ENCODE results near the gene SEPTIN11. TPM values are rescaled to one million over a fixed set of nuclear protein-coding genes. Genes with fewer than 3 reads are reported as not detected.

SEPTIN11 gene
- total RNA-seq, 1 experiment from 2014 or later: 45.1 TPM

- Histone ChIP-seq H3K9me2 (replicated peaks; ENCODE audit: insufficient read depth, low read length) (no peaks in the 10 kb centered on the region), H3K27ac (ENCODE audit: low read length) (no peak overlapping the region), H3K4me2 (ENCODE audit: low read depth, low read length, poor library complexity, severe bottlenecking) (no peak overlapping the region), H2AFZ (ENCODE audit: low read length) (no peak overlapping the region), H4K20me1 (ENCODE audit: insufficient read depth, low read depth, low read length) (no peaks in the 10 kb centered on the region), H3K4me3 (ENCODE audit: low read length) (no peak overlapping the region), H3K27me3 (ENCODE audit: low read length) (no peaks in the 10 kb centered on the region), H3K9ac (ENCODE audit: low read length) (no peak overlapping the region), H3K4me1 (ENCODE audit: low read length) (peaks cover 4% of the 10 kb centered on the region; the same call in 1 of the 2 replicates), H3K79me2 (ENCODE audit: low read length) (peaks cover 25% of the 10 kb centered on the region), H3K36me3 (ENCODE audit: insufficient read depth, low read length) (no peaks in the 10 kb centered on the region), H3K9me3 (ENCODE audit: low read length) (no peaks in the 10 kb centered on the region)
- DNase-seq: no peak
These were observed 16.5 kb downstream of the SEPTIN11 start for GRCh38 chr4:76965866-76966579.

GRCh38 chr4:76968937-76969336 lies 19.4 kb downstream of the SEPTIN11 start:
- no peak for DNase-seq
- Histone ChIP-seq H3K27me3 (ENCODE audit: low read length) (no peaks in the 10 kb centered on the region), H3K4me2 (ENCODE audit: low read depth, low read length, poor library complexity, severe bottlenecking) (no peak overlapping the region), H3K27ac (ENCODE audit: low read length) (no peak overlapping the region), H3K4me3 (ENCODE audit: low read length) (no peak overlapping the region), H3K9me3 (ENCODE audit: low read length) (no peaks in the 10 kb centered on the region), H3K9ac (ENCODE audit: low read length) (no peak overlapping the region), H4K20me1 (ENCODE audit: insufficient read depth, low read depth, low read length) (no peaks in the 10 kb centered on the region), H3K4me1 (ENCODE audit: low read length) (peaks cover 4% of the 10 kb centered on the region; the same call in 1 of the 2 replicates), H3K9me2 (replicated peaks; ENCODE audit: insufficient read depth, low read length) (no peaks in the 10 kb centered on the region), H3K79me2 (ENCODE audit: low read length) (peaks cover 9% of the 10 kb centered on the region; the same call in 1 of the 2 replicates), H3K36me3 (ENCODE audit: insufficient read depth, low read length) (no peaks in the 10 kb centered on the region), H2AFZ (ENCODE audit: low read length) (no peak overlapping the region)

GRCh38 chr4:76969495-76969894 lies 19.9 kb downstream of the SEPTIN11 start:
- peaks cover 9% of the 10 kb centered on the region; the same call in 1 of the 2 replicates for H3K79me2 ChIP-seq (ENCODE audit: low read length)

GRCh38 chr4:76969941-76970529 lies 20.5 kb downstream of the SEPTIN11 start:
- Histone ChIP-seq H3K4me2 (ENCODE audit: low read depth, low read length, poor library complexity, severe bottlenecking) (no peak overlapping the region), H3K36me3 (ENCODE audit: insufficient read depth, low read length) (no peaks in the 10 kb centered on the region), H3K9me3 (ENCODE audit: low read length) (no peaks in the 10 kb centered on the region), H3K4me1 (ENCODE audit: low read length) (peaks cover 4% of the 10 kb centered on the region; the same call in 1 of the 2 replicates), H3K9ac (ENCODE audit: low read length) (no peak overlapping the region), H3K27me3 (ENCODE audit: low read length) (no peaks in the 10 kb centered on the region), H3K79me2 (ENCODE audit: low read length) (peaks cover 9% of the 10 kb centered on the region; the same call in 1 of the 2 replicates), H3K27ac (ENCODE audit: low read length) (no peak overlapping the region), H3K4me3 (ENCODE audit: low read length) (no peak overlapping the region), H2AFZ (ENCODE audit: low read length) (no peak overlapping the region), H4K20me1 (ENCODE audit: insufficient read depth, low read depth, low read length) (no peaks in the 10 kb centered on the region), H3K9me2 (replicated peaks; ENCODE audit: insufficient read depth, low read length) (no peaks in the 10 kb centered on the region)
- DNase-seq: no peak

More at GRCh38 chr4:76969495-76969894, 19.9 kb downstream of the SEPTIN11 start:
- no peaks in the 10 kb centered on the region for H3K9me2 ChIP-seq (replicated peaks; ENCODE audit: insufficient read depth, low read length)
- H3K36me3 ChIP-seq (ENCODE audit: insufficient read depth, low read length): no peaks in the 10 kb centered on the region
- DNase-seq: no peak
- no peaks in the 10 kb centered on the region for H3K27me3 ChIP-seq (ENCODE audit: low read length)
- no peak overlapping the region for H3K27ac ChIP-seq (ENCODE audit: low read length)
- no peak overlapping the region for H3K4me2 ChIP-seq (ENCODE audit: low read depth, low read length, poor library complexity, severe bottlenecking)
- peaks cover 4% of the 10 kb centered on the region; the same call in 1 of the 2 replicates for H3K4me1 ChIP-seq (ENCODE audit: low read length)
- no peak overlapping the region for H3K9ac ChIP-seq (ENCODE audit: low read length)
- H2AFZ ChIP-seq (ENCODE audit: low read length): no peak overlapping the region
- H3K4me3 ChIP-seq (ENCODE audit: low read length): no peak overlapping the region
- H4K20me1 ChIP-seq (ENCODE audit: insufficient read depth, low read depth, low read length): no peaks in the 10 kb centered on the region
- no peaks in the 10 kb centered on the region for H3K9me3 ChIP-seq (ENCODE audit: low read length)

GRCh38 chr4:76972306-76972705 lies 22.8 kb downstream of the SEPTIN11 start:
- H3K4me3 ChIP-seq (ENCODE audit: low read length): no peak overlapping the region
- no peaks in the 10 kb centered on the region for H3K27me3 ChIP-seq (ENCODE audit: low read length)
- no peak for DNase-seq
- no peaks in the 10 kb centered on the region for H3K36me3 ChIP-seq (ENCODE audit: insufficient read depth, low read length)
- no peaks in the 10 kb centered on the region for H4K20me1 ChIP-seq (ENCODE audit: insufficient read depth, low read depth, low read length)
- H3K27ac ChIP-seq (ENCODE audit: low read length): no peak overlapping the region
- H3K9me2 ChIP-seq (replicated peaks; ENCODE audit: insufficient read depth, low read length): no peaks in the 10 kb centered on the region
- no peak overlapping the region for H2AFZ ChIP-seq (ENCODE audit: low read length)
- no peak overlapping the region for H3K9ac ChIP-seq (ENCODE audit: low read length)
- peaks cover 12% of the 10 kb centered on the region; the same call in 1 of the 2 replicates for H3K79me2 ChIP-seq (ENCODE audit: low read length)
- no peak overlapping the region for H3K4me2 ChIP-seq (ENCODE audit: low read depth, low read length, poor library complexity, severe bottlenecking)
- H3K4me1 ChIP-seq (ENCODE audit: low read length): no peaks in the 10 kb centered on the region
- no peaks in the 10 kb centered on the region for H3K9me3 ChIP-seq (ENCODE audit: low read length)

GRCh38 chr4:76974150-76974549 lies 24.6 kb downstream of the SEPTIN11 start:
- Histone ChIP-seq H3K27ac (ENCODE audit: low read length) (no peak overlapping the region), H3K4me3 (ENCODE audit: low read length) (no peak overlapping the region), H3K9me2 (replicated peaks; ENCODE audit: insufficient read depth, low read length) (no peaks in the 10 kb centered on the region), H3K4me1 (ENCODE audit: low read length) (no peaks in the 10 kb centered on the region), H3K9me3 (ENCODE audit: low read length) (no peaks in the 10 kb centered on the region), H3K9ac (ENCODE audit: low read length) (no peak overlapping the region), H3K4me2 (ENCODE audit: low read depth, low read length, poor library complexity, severe bottlenecking) (no peak overlapping the region), H2AFZ (ENCODE audit: low read length) (no peak overlapping the region), H3K79me2 (ENCODE audit: low read length) (peaks cover 21% of the 10 kb centered on the region; the same call in 1 of the 2 replicates), H4K20me1 (ENCODE audit: insufficient read depth, low read depth, low read length) (no peaks in the 10 kb centered on the region), H3K27me3 (ENCODE audit: low read length) (no peaks in the 10 kb centered on the region), H3K36me3 (ENCODE audit: insufficient read depth, low read length) (no peaks in the 10 kb centered on the region)
- no peak for DNase-seq

- no peaks in the 10 kb centered on the region for H3K27me3 ChIP-seq (ENCODE audit: low read length)
- H3K9me3 ChIP-seq (ENCODE audit: low read length): no peaks in the 10 kb centered on the region
- H4K20me1 ChIP-seq (ENCODE audit: insufficient read depth, low read depth, low read length): no peaks in the 10 kb centered on the region
- no peak overlapping the region for H2AFZ ChIP-seq (ENCODE audit: low read length)
- H3K9ac ChIP-seq (ENCODE audit: low read length): no peak overlapping the region
- H3K4me1 ChIP-seq (ENCODE audit: low read length): no peaks in the 10 kb centered on the region
- H3K79me2 ChIP-seq (ENCODE audit: low read length): peaks cover 27% of the 10 kb centered on the region; the same call in 1 of the 2 replicates
- H3K4me2 ChIP-seq (ENCODE audit: low read depth, low read length, poor library complexity, severe bottlenecking): no peak overlapping the region
- DNase-seq: no peak
- no peaks in the 10 kb centered on the region for H3K36me3 ChIP-seq (ENCODE audit: insufficient read depth, low read length)
- no peak overlapping the region for H3K4me3 ChIP-seq (ENCODE audit: low read length)
- H3K9me2 ChIP-seq (replicated peaks; ENCODE audit: insufficient read depth, low read length): no peaks in the 10 kb centered on the region
- no peak overlapping the region for H3K27ac ChIP-seq (ENCODE audit: low read length)
These were observed 27.6 kb downstream of the SEPTIN11 start for GRCh38 chr4:76977113-76977512.

GRCh38 chr4:76977736-76978350 lies 28.3 kb downstream of the SEPTIN11 start:
- H3K27ac ChIP-seq (ENCODE audit: low read length): no peak overlapping the region
- no peak overlapping the region for H3K4me2 ChIP-seq (ENCODE audit: low read depth, low read length, poor library complexity, severe bottlenecking)
- H3K4me3 ChIP-seq (ENCODE audit: low read length): no peak overlapping the region
- no peaks in the 10 kb centered on the region for H3K27me3 ChIP-seq (ENCODE audit: low read length)
- peaks cover 27% of the 10 kb centered on the region; the same call in 1 of the 2 replicates for H3K79me2 ChIP-seq (ENCODE audit: low read length)
- H3K9me3 ChIP-seq (ENCODE audit: low read length): no peaks in the 10 kb centered on the region
- no peaks in the 10 kb centered on the region for H3K9me2 ChIP-seq (replicated peaks; ENCODE audit: insufficient read depth, low read length)
- H3K36me3 ChIP-seq (ENCODE audit: insufficient read depth, low read length): no peaks in the 10 kb centered on the region
- no peak for DNase-seq
- no peaks in the 10 kb centered on the region for H3K4me1 ChIP-seq (ENCODE audit: low read length)
- H2AFZ ChIP-seq (ENCODE audit: low read length): no peak overlapping the region
- no peak overlapping the region for H3K9ac ChIP-seq (ENCODE audit: low read length)
- no peaks in the 10 kb centered on the region for H4K20me1 ChIP-seq (ENCODE audit: insufficient read depth, low read depth, low read length)
